Measurements from ENCODE around the gene PTPRM. TPM values are rescaled to one million over a fixed set of nuclear protein-coding genes. Genes with fewer than 3 reads are reported as not detected.

Gene PTPRM
- total RNA-seq, 1 donor from 2014 or later, result 257 TPM

DNA sequence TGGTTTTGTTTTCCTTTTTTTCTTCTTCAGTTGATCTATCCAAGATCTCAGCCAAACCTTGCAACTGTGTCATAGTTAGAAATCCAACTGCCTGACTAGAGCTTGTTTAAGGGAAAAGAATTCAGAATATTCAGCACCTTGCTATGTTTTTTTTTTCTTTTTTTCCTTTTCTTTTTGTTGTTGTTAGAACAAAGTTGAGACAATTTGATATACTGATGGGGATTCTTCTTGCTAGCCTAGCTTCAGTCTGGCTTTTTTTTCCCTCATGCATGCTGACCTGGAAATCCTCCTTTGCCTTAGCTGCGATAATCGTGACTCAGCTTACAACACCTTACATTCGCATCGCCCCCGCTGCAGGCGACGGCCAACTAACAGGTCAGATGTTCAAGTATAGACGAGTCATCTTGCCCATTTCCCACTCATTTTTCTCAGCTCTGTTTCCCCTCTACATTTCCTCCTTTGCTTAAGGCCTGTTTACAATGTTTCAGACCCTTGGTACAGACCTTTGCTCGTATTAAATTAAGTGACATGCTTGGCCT, 554.9 kb downstream of the PTPRM start:
- no peak for DNase-seq (ENCODE audit: low spot score in 2 of 2)
- H3K36me3 ChIP-seq, result no peaks in the 10 kb centered on the region
- H3K4me1 ChIP-seq, result no peaks in the 10 kb centered on the region
- H3K4me3 ChIP-seq, result no peak overlapping the region
- H3K27ac ChIP-seq, result no peak overlapping the region
- intact Hi-C loops (cut with DNase I), result no loop called here
- no peaks in the 10 kb centered on the region for H3K27me3 ChIP-seq
- TF ChIP-seq CTCF (IDR thresholded peaks at IDR 0.05), result no peak
- H3K9me3 ChIP-seq, result no peaks in the 10 kb centered on the region

- H3K4me3 ChIP-seq, result no peak overlapping the region
- H3K27me3 ChIP-seq, result no peaks in the 10 kb centered on the region
- no peak for TF ChIP-seq CTCF (IDR thresholded peaks at IDR 0.05)
- DNase-seq (ENCODE audit: low spot score in 2 of 2), result no peak
- intact Hi-C loops (cut with DNase I), result no loop called here
- no peaks in the 10 kb centered on the region for H3K9me3 ChIP-seq
- H3K36me3 ChIP-seq, result no peaks in the 10 kb centered on the region
- H3K27ac ChIP-seq, result no peak overlapping the region
- no peaks in the 10 kb centered on the region for H3K4me1 ChIP-seq
These were observed 557.4 kb downstream of the PTPRM start for GRCh38 chr18:8124232-8125146.

- H3K9me3 ChIP-seq, result no peaks in the 10 kb centered on the region
- no peak overlapping the region for H3K4me3 ChIP-seq
- no peaks in the 10 kb centered on the region for H3K4me1 ChIP-seq
- no peak overlapping the region for H3K27ac ChIP-seq
- no peaks in the 10 kb centered on the region for H3K36me3 ChIP-seq
- no peaks in the 10 kb centered on the region for H3K27me3 ChIP-seq
- no peak for DNase-seq (ENCODE audit: low spot score in 2 of 2)
- no peak for TF ChIP-seq CTCF (IDR thresholded peaks at IDR 0.05)
- intact Hi-C loops (cut with DNase I), result no loop called here
These were observed 563.0 kb downstream of the PTPRM start for GRCh38 chr18:8130096-8130495.

GRCh38 chr18:8133032-8133431, 565.9 kb downstream of the PTPRM start:
- DNase-seq (ENCODE audit: low spot score in 2 of 2), result no peak
- H3K4me1 ChIP-seq, result no peaks in the 10 kb centered on the region
- no peaks in the 10 kb centered on the region for H3K27me3 ChIP-seq
- no peak overlapping the region for H3K4me3 ChIP-seq
- H3K9me3 ChIP-seq, result no peaks in the 10 kb centered on the region
- no peak overlapping the region for H3K27ac ChIP-seq
- intact Hi-C loops (cut with DNase I), result no loop called here
- TF ChIP-seq CTCF (IDR thresholded peaks at IDR 0.05), result no peak
- H3K36me3 ChIP-seq, result no peaks in the 10 kb centered on the region

GRCh38 chr18:8133888-8134287, 566.8 kb downstream of the PTPRM start:
- H3K27me3 ChIP-seq, result no peaks in the 10 kb centered on the region
- no peaks in the 10 kb centered on the region for H3K9me3 ChIP-seq
- H3K4me3 ChIP-seq, result no peak overlapping the region
- TF ChIP-seq CTCF (IDR thresholded peaks at IDR 0.05), result no peak
- H3K4me1 ChIP-seq, result no peaks in the 10 kb centered on the region
- H3K27ac ChIP-seq, result no peak overlapping the region
- no peak for DNase-seq (ENCODE audit: low spot score in 2 of 2)
- intact Hi-C loops (cut with DNase I), result no loop called here
- H3K36me3 ChIP-seq, result no peaks in the 10 kb centered on the region

Measured in ascending aorta (tissue), 2 donors.